GM21381 (cell line): ENCODE measurements around the gene MTHFD1L.

ENCODE experiments used
- ATAC-seq: cut with Tn5 transposase; IDR thresholded peaks from one replicate; pipeline ENCODE4 v1.9.1; 2021; ENCODE audit warnings: mild to moderate bottlenecking, moderate library complexity; ENCODE audit not compliant: unreplicated experiment

The MTHFD1L gene

DNA sequence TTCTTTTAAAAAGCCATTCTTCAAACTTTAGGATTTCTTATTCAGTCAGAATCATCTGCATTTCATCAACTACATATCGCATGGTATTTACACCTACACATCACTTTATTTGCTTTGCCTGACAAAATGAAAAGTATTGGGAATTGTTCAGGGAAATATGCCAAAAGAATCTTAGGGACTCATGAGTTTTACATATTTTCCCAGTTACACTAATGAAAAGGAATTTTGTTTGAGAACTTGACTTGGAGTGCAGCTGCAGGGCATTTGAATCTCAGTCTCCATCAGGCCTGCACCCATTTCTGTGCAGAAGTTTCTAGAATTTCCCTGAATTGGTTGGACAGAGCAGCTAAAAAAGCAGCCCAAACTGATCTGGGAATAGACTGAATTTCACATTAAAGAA lies 65.3 kb downstream of the MTHFD1L start:
- no peak for ATAC-seq

DNA sequence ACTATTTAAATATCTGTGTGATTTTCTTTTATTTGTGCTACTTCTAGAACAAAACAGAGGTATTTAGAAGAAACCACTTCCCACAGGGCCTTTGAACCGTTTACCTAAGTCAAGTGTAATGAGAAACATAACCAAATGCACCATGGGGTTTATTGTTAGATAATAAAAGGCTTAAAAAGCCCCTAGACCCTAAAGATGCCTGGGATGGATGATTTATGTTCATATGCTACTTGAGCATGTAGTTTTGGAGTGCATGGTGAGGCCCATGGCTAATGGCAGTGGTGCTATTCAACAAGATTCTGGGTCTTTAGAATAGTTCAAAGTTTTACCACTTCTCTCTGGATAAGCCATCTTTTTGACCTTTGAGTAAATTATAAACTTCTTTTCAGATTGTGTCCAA lies 65.9 kb downstream of the MTHFD1L start:
- ATAC-seq: no peak

DNA sequence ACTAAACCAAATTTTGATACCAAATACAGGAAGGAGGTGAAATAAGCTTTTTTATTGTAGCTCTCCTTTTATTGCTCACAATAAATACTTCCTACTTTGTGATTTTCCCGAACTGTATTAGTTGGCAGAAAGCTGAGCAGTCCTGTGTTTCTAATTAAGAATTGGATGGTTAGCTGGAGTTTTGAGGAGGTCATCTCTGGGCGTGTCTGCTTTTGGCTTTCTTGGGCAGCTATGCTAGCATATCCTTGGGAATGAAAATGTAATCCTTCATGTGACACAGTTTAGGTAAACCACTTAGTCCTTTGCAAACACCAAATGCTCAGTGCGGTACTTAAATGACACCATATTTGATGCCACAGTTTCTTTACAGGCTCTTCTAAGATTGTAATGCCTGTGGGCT lies 67.5 kb downstream of the MTHFD1L start:
- ATAC-seq: no peak

DNA sequence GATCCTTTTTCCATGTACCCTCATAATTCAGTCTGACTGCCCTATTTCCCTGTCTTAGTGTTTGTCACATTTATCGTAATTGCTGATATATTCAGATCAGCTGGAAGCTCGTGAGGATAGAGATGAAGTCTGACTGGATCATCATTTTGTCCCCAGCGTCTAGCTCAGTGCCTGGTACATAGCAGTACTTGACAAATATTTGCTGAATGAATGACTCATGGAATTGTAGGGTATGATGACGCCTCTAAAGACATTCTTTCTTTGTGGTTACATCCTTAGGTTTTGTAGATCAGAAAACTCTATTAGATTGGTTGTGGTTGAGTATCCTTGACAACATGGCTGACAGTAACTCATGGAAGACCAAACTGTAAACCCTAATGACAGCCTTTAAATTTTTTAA lies 68.9 kb downstream of the MTHFD1L start:
- no peak for ATAC-seq

DNA sequence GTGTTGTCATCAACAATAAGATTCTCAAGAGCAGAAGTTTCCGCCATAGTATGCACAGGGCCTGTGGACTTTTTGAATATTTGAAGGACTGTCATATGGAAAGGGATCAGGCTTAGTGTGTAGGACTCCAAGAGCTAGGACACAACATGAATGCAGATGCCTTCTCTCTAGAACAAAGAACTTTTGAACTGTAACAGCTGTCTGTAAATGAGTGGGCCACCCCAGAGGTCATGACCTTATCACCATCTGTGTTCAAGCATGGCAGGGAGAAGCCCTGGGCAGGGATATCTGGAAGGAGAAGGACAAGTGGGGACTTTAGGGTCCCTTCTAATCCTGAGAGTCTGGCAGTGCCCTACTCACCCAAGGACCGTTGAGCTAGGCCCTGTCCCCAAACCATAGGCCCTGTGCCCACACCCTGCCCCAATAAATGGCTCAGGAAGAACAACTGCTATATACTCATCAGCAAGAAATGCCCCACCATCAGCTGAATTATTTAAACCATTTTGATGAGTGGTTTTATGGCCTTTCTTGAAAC lies 70.6 kb downstream of the MTHFD1L start:
- no peak for ATAC-seq

DNA sequence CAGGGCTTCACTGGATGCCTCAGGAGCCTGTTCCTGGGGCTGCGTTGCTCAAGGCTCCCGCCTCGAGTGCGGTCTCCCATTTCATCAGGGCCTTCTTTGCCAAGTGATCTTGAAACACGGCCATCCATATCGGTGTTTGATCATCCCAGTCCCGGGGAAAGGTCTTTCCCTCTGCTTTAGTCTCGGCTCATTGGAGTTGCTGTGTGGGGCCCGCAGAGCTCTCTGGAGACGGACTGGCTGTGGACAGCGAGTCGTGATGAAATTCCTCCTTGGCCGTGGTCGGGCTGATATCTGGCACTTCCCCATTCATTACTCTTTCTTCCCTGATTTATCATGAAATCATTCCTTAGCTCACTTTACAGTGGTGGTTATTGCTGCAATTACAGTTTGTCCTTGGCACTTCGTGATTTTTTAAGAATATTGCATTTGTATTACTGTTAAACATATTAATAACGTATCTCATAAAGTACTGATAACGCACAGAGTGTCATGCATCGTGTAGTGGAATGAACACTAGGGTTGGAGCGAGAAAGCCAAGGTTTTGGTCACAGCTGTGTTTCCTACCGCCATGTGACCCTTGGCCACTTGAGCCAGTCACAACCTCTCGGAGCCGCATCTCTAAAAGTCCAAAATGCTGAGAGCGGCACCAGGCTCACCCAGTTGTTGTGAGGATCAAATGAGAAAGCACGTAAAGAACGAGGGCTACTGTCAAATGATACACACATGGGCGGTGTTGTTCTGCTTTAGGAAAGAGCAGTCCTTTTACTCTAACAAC lies 71.8 kb downstream of the MTHFD1L start:
- no peak for ATAC-seq

DNA sequence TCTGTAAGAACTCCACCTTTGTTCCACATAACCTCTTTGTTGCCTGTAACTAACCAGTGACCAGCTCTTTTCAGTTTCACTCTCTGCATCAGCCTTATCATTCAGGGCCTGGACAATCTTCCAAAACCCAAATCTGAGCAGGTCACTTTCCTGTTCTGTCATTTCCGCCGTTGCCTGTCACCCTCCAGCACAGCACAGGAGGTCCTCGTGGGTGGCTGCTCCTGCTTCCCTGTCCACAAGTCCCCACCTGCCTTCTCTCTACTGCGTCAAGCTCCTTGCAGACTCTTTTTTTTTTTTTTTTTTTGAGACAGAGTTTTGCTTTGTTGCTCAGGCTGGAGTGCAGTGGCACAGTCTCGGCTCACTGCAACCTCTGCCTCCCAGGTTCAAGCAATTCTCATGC lies 73.9 kb downstream of the MTHFD1L start:
- ATAC-seq: no peak

DNA sequence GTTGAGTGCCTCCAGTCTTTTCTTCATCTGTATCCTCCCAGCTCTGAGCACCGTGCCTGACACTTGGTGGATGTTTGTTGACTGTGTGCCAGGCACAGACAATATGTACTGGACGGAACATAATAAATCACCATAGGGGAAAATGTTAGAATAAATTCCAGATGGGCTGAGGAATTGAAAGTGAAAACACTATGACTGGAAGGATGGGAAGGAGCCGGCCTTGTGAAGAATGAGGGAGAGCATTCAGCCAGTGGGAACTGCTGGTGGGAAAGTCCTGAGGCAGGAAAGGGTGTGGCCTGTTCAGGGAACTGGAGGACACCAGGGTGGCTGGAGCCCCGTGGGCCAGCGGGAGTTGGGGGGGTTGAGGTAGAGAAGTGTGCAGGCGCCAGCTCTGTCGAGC lies 75.4 kb downstream of the MTHFD1L start:
- no peak for ATAC-seq

DNA sequence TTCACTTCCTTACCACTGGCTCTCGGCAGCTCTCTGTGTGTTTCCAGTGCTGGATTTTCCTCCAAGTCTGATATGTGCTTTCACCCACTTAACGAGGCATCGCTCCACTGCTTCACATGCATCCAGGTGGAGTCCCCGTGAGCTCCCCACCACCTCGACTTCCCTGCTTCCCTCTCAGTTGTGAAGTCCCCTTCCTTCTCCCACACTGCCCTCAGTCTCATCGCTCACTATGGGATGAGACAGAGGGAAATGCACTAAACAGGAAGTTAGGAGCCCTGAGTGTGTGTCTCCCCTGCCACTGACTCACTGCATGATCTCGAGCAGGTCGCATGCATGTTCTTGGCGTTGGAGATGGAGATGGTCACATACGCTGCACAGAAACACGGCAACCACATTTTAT lies 84.0 kb downstream of the MTHFD1L start:
- no peak for ATAC-seq

DNA sequence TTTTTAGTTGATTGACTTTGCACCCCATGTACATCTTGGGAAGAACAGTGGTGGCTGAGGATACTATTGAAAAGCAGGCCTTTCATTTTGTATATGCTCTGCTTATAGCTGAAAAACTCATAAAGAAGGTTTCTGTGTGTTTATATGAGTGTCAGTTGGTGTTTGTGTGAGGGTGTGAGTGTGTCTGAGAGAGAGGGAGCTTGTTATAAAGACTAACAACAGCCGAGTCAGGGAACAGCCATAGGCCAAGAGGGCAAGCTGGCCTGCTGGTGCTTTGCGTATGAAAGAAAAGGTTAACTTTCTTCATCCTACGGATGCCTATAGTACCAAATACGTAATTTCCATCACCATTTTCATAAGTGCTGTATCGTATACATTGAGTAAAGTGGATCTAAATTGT lies 88.3 kb downstream of the MTHFD1L start:
- no peak for ATAC-seq

DNA sequence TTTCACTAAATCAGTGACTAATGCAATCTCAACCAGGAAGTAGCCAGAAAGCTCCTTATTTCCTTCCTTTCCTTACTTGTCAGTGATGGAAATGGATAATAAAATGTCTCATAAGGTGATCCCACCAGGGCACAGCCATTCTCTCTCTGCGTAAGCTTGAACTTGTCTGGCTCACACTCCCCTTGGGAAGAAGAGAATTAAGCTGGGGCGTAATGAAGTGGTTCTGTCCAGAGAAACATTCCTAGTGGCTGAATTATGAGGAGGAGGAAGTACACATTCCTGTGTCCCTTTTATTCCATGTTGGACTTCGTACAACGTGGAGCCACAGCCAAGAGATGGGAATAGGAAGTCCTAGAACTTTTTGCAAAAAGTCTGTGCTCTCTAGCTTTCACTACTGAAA lies 93.7 kb downstream of the MTHFD1L start:
- no peak for ATAC-seq

DNA sequence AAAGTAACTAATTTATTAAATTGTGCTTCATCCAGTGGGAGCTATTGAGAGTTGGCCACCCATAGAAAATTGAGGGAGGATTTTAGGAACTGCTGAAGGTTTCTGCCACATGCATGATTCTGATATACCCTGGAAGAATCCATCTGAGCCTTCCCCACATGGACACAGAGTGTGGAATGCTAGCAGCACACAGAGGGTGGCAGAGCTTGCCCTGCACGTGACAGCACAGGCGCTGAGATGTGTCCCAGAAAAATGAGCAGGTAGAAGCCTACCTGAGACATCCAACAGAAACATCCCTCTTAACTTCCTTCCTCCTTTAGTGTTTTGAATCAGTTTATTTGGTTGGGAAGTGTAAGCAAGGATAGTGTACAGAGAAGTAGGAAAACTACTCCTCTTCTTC lies 96.9 kb downstream of the MTHFD1L start:
- no peak for ATAC-seq

DNA sequence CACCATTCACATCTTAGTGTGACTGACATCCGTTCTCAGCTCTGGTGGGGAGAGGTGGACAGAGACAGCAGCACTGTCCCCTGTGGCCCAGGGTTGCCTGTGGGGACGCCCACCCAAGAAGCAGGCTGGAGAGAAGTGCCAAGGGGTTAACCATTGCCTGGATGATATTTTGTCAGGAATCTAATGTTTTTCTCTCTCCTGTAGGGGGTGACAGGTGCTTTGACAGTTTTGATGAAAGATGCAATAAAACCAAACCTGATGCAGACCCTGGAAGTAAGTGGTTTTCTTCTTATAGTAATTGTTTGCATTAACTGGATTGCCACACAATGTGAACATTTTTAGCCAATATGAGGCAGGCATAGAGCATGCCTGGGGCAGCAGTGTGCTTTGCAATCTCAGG lies 99.3 kb downstream of the MTHFD1L start:
- no peak for ATAC-seq

DNA sequence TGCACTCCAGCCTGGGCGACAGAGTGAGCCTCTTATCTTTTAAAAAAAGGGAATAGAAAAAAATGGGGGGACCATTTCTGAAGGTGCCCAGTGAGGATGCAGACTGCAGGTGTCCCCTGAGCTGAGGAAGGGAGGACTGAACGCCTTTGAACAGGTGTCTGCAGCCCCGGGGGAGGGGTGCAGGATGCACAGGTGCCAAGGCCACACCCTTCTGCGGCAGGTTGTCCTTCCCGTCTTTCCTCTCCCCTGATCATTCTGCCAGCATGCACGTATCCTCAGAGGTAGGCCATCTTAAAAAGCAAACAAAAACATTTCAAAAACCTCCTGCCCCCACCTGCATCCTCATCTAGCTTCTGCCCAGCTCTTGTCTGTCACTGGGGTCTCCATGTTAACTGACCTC lies 101.3 kb downstream of the MTHFD1L start:
- ATAC-seq: no peak

DNA sequence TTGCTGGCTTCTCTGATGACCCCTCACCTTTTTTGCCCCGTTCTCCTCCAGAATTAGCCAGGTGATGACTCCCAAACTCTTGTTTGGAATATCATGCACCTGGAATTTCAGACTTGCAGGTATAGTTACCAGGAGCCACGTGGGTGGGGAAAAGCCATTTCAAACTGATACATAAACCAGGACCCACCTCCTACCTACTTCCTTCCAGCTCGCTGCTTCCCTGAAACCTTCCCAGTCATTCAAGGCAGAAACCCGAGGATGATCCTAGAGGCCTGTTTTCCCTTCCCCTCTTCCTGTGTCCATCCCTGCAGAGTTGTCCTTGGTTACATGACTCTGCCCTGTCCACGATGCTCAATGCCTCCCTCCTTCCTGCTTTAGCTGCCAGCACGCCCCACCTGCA lies 101.9 kb downstream of the MTHFD1L start:
- no peak for ATAC-seq

DNA sequence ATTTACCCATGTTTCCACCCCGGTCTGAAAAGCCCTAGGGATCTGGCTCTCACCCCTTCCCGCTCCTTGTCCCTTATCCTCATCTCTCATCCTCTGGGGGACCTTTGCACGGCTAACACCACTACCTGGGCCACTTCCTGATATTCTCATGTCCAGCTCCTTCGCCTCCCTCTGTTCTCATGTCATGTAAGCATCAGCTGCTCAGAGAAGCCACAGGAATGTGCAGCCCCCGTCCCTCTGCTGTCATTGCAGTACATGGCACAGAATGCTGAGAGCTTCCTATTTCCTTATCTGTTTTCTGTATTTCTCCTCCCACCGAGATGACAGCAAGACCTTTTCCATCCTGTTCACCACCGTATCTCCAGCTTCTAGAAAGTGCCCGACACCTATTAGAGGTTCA lies 102.4 kb downstream of the MTHFD1L start:
- no peak for ATAC-seq

DNA sequence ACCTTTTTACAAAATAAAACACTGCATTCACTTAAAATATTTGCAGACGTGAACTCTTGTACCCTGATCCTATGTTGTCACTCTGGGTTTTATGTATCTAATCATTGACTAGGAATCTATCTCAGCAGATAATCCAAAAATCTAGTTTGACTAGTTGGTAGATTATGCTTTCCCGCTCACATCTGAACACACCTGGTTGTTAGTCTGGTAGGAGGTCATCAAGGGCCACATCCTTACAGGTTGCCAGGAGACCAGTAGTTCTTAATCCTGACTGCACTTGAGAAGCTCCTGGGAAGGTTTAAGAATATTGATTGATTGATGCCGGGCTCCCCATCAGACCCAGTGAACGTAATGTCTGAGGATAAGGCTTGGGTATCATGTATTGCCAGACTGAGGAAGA lies 104.4 kb downstream of the MTHFD1L start:
- no peak for ATAC-seq

DNA sequence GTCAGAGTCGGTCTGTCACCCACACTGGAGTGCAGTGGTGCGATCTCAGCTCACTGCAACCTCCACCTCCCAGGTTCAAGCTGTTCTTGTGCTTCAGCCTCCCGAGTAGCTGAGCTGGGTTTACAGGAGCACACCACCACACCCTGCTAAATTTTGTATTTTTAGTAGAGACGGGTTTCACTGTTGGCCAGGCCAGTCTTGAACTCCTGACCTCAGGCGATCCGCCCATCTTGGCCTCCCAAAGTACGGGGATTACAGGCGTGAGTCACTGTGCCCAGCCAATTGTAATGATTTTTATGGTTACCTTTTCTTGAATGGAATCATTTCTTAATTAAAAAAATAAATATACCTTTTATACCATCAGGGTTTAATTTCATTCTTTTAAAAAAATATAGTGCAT lies 105.7 kb downstream of the MTHFD1L start:
- ATAC-seq: no peak

DNA sequence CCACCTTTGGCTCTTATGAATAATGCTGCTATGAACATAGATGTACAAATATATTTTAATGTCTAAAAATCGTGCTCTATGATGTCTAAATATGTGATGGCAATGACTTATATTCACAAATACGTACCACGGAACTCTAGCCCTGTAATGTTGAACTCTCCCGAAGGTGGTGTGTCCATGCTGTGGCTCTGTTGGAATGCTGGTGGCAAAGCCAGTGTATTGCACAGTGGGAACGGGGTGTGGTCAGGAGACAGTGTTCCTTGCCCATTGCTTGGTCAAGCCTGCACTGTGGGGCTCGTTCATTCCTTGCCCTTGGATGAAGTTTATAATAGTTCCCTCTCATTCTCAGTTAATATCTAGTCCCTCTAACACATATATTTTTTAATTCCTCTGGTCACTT lies 109.6 kb downstream of the MTHFD1L start:
- ATAC-seq: no peak

DNA sequence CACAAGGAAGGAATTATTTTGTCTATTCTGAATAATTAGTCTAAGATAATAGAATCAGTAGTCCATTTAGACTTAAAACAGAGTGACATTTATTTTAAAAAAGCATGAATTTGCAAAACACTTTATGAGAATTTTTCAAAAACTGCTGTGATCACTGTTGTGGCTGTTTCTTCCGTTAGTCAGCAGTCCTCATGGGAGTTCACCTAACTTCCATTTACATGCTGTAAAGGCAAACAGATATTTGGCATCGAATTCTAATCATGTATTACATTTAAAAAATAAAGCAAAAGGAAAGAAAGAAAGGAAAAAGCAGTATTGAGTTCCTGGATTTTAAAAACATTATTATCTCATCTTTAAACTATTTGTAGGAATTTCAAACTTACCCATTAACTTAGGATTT lies 111.8 kb downstream of the MTHFD1L start:
- ATAC-seq: no peak

DNA sequence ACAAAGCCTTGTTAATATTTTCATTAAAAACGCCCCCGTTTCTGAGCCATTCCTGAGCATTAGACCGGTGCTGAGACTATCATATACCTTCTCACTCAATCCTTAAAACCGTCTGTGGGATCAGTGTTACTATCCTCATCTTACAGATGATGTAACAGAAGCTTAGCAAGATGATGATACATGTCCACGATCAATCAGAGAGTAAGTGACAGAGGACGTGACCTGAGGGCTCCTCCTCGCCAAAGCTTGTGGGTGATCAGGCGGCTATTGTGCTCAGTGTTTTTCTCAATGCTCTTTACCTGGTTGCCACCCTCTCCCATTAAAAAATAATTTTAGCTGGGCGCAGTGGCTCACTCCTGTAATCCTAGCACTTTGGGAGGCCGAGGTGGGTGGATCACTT lies 113.1 kb downstream of the MTHFD1L start:
- no peak for ATAC-seq

DNA sequence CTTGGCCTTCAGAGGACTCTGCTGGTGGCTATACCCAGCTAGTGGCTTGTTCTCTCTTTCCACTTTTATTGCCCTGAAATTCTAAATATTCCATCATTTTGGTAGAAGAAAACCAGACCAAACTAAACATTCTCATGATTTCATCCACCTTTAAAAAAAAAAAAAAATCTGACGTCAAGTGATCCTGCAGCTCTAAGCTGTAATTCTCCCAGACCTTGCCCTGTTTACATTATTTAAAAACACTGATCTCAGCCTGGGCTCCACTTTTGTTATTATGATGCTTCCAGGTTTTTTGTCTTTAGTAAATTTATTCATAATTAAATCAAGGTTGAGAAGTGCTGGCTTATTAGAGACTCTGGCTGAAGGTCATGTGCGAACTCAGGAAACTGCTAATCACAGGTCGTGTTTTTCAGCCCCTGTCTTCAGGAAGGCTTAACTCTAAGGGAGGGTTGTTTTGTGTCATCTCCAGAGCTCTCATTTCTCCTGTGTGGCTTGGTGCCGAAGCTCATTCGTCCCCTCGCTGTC lies 114.4 kb downstream of the MTHFD1L start:
- ATAC-seq: no peak

DNA sequence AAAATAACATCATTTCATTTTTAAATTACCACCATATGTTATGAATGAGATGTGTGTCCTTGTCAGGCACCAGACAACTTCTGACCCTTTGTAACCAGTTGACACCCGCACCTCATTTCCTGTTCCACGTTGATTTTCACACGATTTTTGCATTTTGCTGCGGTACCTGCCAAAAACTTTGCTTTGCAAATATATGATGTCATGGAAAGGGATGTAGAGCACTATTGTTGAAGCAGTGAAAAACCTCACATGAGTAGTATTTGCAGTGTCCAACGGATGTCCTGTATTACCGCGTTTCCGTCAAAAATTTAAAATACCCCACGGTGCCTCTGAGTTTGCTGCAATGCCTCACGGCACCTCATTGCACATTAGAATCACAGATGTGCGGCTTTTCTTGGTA lies 115.6 kb downstream of the MTHFD1L start:
- ATAC-seq: peak; percentile 87
